Measurements from ENCODE around the gene SYT17.

Gene SYT17

GRCh38 chr16:19139436-19140091, 28.5 kb upstream of the SYT17 start:
- DNase-seq: no peak

- no peak for DNase-seq
Measured at GRCh38 chr16:19140396-19140795, 27.6 kb upstream of the SYT17 start.

GRCh38 chr16:19142939-19143598, 25.0 kb upstream of the SYT17 start:
- no peak for DNase-seq

GRCh38 chr16:19143599-19143956, 24.5 kb upstream of the SYT17 start:
- DNase-seq: no peak

GRCh38 chr16:19145010-19145409, 23.0 kb upstream of the SYT17 start:
- no peak for DNase-seq

GRCh38 chr16:19147126-19147525, 20.9 kb upstream of the SYT17 start:
- DNase-seq: no peak

GRCh38 chr16:19147627-19148026, 20.4 kb upstream of the SYT17 start:
- no peak for DNase-seq

- DNase-seq: no peak
Measured at GRCh38 chr16:19148189-19148588, 19.9 kb upstream of the SYT17 start.

GRCh38 chr16:19151310-19151709, 16.7 kb upstream of the SYT17 start:
- no peak for DNase-seq

- DNase-seq: no peak
Measured at GRCh38 chr16:19152042-19152441, 16.0 kb upstream of the SYT17 start.

GRCh38 chr16:19153876-19154275, 14.2 kb upstream of the SYT17 start:
- DNase-seq: no peak

GRCh38 chr16:19162085-19162484, 6.0 kb upstream of the SYT17 start:
- DNase-seq: no peak

- DNase-seq: no peak
Measured at GRCh38 chr16:19163215-19163614, 4.8 kb upstream of the SYT17 start.

GRCh38 chr16:19164285-19164684, 3.8 kb upstream of the SYT17 start:
- no peak for DNase-seq

- no peak for DNase-seq
Measured at GRCh38 chr16:19165101-19165500, 2.9 kb upstream of the SYT17 start.

GRCh38 chr16:19166500-19166899, 1.5 kb upstream of the SYT17 start:
- DNase-seq: no peak

- no peak for DNase-seq
Measured at GRCh38 chr16:19168371-19169081, 486 bp downstream of the SYT17 start.

- DNase-seq: no peak
Measured at GRCh38 chr16:19169082-19169639, 1.1 kb downstream of the SYT17 start.

GRCh38 chr16:19170043-19170655, 2.1 kb downstream of the SYT17 start:
- no peak for DNase-seq

GRCh38 chr16:19172098-19172780, 4.2 kb downstream of the SYT17 start:
- DNase-seq: no peak

GRCh38 chr16:19173059-19173458, 5.0 kb downstream of the SYT17 start:
- DNase-seq: no peak

- DNase-seq: no peak
Measured at GRCh38 chr16:19173649-19174383, 5.8 kb downstream of the SYT17 start.
